ENCODE data around the gene TRIP13.
A peak's percentile ranks its signal among the peaks of the same experiment; 100 is the strongest.
"Not testable (repeated sequence)": the region's sequence is repeated elsewhere in the genome, so short reads cannot be mapped to it uniquely, and the experiment has no call there.

TRIP13 gene

DNA sequence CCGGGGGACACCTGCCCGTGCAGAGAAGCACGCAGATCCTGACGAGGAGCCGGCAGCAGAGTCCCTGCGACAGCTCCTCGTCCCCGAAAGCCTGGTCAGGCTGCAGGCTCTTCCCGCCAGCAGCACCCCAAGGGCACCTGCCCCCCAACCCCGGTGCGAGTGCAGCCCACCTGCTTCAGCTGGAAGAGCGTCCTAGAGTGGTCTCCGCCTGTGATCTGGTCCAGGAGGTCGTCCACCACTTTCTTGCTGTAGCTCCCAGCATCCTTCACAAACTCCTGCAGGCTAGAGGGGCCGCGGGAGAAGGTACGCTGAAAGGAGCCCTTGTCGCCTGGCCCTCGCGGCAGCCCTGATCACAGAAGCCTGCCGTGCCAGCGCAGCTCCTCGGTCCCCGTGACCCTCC lies 16.8 kb upstream of the TRIP13 start:
- DNase-seq (ENCODE audit: low spot score): no peak

DNA sequence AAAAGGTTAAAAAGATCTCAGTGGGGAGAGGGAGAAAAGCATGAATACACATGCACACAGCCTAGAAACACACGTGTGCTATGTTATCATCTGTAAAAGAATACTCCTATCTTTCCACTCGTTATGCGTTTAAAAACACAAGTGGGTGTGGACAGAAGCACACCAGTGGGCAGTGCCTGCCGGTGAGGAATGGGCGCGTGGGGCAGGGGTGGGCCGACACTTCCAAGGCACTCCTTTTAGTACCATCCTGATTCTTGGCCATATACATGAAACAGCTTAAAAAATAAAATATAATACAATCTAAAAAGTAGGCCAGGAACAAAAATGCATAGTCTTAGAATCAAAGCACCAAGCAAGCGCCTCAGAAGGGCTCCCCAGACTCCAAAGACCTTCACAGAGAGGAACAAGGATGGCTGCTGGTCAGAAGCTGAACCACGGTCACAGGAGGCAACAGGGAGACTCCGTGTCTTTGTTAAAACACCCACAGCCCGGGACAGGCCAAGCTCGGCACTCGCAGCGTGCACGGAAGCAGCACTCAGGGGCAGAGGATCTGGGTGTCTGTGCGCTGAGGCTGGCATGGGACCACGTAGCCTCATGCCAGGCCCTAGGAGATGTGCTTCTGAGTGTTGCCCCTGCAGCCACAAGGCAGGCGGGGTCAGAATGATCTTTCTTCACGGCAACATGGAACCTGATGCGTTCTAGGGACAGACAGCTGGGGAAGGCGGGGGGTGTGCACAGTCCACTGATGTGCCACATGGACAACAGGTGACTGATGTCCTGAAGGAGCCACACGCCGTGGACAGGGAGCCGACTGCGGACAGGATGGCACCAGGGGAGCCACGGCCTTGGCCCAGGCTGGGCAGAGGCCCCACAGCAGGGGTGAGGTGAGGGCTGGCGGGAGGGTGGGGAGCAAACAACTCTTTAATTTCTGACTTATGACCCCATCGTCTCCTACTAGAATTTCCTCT lies 16.0 kb upstream of the TRIP13 start:
- DNase-seq (ENCODE audit: low spot score): no peak

DNA sequence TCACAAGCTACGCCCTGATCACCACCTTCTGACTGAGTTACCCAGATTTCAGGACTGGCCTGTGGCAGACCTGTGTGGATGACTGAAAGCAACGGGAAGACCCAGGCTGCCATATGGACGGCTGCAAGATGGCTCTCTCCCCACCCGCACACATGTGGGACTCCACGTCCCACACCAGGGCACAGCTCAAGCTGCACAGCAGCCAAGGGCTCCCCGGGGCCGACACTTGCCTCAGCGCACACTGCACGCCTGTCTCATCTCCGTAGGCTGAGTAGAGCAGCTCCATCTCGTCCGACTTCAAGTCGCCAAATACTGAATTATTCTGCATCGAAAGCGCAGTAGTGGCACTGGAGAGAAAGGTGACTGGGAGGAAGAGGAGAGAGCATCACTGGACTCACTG lies 14.6 kb upstream of the TRIP13 start:
- DNase-seq (ENCODE audit: low spot score): no peak

DNA sequence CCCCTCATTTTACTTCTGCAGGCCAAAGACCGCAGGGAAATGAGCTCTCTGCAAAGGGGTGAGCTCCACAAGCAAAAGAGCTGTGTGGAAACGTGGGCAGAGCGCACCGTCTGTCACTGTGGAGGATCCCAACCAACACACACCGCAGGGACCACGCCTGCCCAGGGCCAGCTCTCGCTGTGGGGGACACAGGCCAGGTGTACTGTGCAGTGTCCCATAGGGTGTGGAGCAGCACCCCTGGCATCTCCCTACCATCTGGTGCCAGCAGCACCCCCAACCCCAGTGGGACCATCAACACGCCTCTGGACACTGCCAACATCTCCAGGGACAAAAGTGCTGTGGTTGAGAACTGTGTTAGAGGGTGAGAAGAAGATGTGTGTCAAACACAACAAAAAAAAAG lies 14.0 kb upstream of the TRIP13 start:
- DNase-seq (ENCODE audit: low spot score): not testable (repeated sequence)

DNA sequence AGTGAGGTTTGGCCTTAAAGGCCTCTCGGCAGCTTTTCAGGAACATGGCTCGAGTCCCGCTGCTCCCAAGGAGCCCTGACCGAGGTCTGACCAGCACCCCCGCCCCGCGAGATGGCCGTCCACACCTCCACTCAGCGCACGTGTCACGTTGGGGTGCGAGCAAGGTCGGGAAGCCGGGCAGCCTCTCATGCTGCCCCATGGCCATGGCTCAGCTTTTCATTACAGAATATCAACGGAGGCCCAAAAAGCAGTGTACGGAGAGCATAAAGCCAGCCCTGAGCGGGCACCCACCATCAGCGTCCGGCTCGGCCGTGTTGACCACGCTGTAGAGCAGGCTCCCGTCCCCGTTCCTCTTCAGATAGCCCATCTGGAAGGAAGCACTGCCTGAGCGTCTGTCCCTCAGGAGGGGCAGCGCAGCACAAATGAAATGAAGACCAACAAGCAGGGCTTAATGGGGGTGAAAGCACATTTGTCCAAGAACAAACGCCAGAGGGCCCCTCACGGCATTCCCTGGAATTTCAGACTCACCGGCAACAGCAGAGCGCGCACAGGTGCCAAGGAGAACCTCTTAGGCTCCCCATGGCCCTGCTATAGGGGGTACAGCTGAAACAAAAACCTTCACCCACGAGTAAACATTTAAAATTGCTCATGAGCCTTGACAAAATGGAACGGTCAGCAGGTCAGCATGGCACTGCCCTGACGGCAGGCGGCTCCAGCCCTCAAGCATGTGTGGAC lies 11.7 kb upstream of the TRIP13 start:
- no peak for DNase-seq (ENCODE audit: low spot score)

DNA sequence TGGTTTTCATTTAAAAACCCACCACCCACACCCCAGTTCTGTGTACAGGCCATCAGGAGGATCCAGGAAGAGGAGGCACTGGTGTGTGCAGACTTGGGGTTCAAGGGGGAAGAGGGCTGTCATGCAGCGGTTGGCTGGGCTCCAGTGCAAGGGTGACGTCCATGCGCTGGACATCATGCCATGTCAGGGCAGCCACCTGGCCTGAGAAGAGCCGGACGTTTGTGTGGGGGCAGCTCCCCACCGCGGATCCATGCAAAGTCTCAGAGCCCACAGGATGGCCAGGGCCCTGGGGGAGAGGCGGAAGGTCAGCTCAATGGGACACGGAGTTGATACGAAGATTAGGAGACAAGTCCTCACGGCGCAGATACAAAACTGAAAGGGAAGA lies 11.1 kb upstream of the TRIP13 start:
- DNase-seq (ENCODE audit: low spot score): no peak

DNA sequence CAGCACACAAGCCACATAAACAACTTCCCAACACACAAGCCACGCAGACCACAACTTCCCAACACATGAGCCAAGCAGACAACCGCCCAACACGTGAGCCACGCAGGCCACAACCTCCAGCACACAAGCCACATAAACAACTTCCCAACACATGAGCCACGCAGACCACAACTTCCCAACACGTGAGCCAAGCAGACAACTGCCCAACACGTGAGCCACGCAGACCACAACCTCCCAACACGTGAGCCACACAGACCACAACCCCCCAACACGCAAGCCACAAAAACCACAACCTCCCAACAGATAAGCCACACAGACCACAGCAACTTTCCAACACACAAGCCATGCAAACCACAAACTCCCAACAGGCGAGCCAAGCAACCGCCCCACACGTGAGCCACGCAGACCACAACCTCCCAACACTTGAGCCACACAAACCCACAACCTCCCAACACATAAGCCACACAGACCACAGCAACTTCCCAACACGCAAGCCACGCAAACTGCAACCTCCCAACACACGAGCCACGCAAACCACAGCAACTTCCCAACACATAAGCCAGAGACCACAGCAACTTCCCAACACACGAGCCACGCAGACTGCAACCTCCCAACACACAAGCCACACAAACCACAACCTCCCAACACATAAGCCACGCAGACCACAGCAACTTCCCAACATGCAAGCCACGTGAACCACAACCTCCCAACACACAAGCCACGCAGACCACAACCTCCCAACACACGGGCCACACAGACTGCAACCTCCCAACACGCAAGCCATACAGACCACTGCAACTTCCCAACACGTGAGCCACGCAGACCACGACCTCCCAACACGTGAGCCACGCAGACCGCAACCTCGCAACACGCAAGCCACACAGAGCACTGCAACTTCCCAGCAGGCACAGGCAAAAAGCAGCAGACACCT lies 10.2 kb upstream of the TRIP13 start:
- no peak for DNase-seq (ENCODE audit: low spot score)

DNA sequence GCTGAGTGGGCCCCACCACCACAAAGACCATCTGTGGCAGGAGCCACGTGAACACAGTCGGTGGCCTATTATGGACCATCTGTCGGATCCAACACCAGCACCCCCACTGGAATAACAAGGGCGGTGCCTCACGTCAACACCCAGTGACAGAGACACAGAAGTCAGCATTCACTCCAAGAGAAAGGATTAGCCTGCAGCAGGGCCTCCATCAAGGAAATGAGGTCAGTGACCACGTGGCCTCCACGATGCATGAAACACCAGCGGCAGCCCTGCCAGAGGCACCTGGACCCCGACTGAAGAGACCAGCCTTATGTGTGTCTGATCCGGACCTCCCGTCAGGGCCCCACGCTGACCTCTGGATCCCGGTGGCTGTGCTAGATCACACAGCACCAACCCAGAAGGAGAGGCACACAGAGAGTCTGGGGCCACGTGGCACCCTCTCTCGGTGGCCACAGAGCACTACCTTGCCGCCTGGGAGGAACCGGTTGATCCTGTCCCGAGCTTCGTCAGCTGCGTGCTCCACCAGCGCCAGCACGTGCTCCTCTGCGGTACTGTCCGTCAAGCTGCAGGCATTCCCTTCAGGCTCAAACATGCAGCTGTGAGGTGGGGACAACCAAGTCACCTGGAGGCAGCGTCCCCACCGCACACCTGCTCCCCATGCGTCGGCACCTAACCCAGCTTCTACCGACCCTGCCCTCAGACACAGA lies 9.1 kb upstream of the TRIP13 start:
- no peak for DNase-seq (ENCODE audit: low spot score)

DNA sequence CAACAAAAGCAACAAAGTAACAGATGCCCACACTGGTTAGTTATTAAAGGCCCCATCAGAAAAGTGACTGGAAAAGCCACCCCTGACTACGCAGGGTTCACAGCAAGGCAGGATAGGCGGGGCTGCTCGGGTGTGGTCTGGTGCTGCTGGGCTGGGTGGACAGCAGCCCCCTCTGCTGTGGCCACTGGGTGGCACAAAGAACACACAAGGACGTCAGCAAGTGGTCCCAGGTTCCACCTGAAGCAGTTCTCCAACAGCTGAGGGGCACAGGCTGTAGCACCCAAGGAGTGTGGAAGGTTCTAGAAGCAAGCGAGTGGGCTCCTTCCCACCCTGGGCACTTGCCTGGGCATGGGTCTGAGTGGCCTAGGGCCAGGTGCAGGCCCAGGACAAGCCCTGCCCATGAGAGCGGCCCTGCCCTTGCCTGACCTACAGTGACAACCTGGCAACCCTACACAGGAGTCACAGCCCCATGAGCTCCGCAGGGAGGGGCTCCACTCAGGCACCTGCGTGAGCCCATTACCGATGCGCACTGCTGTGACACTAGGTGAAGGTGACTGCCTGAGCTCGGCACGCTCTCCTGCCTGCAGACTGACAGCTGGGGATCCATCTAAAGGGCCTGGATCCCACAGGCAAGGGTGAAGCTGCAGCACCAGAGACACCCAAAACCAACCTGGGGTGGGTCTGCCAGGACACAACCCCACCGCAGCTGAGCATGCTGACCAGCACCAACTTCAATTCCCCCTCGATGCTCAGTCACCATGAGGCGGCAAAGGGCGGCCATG lies 8.1 kb upstream of the TRIP13 start:
- DNase-seq (ENCODE audit: low spot score): no peak

DNA sequence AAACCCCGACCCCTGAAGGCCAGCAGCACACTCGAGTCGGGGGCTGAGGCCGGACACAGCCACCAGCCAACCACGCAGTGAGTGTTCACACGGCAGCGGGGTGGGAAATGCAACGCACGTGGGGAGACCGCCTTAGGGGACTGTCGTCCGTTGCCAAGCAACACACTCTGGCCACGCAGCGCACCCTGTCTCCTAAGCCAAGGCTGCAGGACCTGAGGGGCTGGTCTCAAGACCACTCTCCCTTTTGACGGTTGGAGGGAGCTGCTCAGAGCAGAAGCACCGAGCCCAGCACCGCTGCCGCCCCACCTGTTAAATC lies 7.6 kb upstream of the TRIP13 start:
- no peak for DNase-seq (ENCODE audit: low spot score)

DNA sequence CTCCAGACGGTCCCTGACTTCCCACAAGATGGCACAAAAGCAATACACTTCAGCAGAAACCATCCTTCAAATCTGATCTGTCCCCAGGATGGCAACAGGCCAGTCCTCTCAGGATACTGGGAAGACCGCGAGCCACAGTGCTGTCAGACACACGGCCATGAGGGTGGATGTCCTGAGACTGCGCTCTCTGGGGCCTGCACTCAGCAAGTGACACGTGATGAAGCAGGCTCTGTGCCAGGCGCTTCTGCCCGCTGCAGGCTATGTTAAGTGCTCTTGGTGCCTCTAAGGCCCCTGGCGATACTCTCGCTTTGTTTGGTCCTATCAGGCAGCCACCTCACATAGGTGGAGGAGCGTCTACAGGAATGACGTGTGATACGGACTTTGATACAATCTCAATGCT lies 7.2 kb upstream of the TRIP13 start:
- DNase-seq (ENCODE audit: low spot score): no peak

DNA sequence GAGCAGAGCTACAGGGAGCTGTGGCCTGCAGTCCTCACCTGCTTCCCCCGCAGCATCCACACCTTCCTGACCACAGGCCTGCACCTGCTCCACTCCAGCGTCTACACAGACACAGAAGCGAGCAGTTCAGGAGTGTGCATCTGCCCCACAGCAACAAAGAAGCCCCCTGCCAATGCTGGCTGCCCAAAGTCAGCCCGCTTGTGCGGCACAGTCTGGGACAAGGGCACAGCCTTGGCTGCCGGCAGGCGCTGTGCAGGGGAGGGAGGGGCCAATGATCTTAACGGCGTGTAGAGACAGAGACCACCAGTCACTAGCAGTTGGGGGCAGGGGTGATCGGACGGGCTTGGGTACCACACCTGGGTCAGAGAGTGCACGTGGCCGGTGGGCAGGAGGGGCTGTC lies 6.6 kb upstream of the TRIP13 start:
- no peak for DNase-seq (ENCODE audit: low spot score)

DNA sequence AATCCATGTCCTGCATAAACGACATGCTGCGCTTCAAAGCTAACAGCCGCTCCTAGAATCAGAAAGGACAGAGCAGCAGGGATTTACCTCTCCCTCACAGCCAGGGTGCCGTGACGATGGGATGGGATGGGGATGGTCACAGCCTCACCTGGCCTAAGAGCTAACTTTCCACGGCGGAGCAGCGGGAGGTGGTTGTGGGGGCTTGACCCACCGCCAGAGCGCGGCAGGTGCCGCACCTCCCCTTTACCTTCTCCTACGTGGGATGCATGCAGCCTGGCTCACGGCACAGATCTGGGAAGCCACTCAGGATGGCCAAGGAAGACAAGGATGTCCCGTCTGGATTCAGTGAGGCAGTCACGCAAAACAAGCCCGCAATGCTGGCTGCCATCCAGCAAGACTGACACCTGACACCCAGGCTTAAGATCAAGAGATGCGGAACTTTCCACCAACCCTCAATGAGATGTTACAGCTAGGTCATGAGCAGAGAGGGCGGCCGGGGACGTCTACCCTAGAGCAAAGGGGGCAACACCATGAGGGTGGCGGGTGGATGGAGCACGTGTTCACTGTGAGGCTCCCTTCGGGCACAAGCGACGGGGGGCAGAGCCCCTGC lies 5.9 kb upstream of the TRIP13 start:
- DNase-seq (ENCODE audit: low spot score): no peak

DNA sequence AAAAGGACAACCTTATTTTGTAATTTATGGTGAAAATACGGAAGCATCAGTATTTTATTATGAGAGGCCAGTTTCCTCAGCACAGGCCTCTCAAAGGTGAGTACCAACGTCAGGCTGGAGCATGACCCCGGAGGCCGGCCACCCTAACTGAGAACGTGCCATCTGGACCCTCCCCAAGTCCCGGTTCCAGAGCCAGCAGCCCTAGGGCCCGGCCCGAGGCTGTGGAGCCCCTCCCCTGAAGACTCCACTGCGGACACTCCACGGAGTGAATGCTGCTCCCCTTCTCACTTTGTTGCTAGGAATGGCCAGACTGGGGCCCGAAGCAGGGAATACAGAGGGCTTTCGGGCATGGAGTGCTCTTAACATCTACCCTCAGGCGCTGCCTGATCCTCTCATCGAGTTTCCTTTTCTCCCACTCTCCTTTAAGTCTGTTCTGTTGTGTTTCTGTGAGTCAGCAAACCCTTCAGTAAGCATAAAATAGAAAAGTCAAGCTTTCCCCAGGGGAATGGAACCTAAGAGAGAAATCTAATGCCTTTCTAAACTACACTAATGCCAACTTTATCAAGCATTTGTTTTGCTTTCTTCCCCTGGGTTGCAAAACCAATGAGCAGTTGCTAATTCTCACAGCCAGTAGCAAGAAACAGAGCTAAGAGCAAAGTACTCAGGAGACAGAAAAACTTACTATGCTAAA lies 4.6 kb upstream of the TRIP13 start:
- no peak for DNase-seq (ENCODE audit: low spot score)

DNA sequence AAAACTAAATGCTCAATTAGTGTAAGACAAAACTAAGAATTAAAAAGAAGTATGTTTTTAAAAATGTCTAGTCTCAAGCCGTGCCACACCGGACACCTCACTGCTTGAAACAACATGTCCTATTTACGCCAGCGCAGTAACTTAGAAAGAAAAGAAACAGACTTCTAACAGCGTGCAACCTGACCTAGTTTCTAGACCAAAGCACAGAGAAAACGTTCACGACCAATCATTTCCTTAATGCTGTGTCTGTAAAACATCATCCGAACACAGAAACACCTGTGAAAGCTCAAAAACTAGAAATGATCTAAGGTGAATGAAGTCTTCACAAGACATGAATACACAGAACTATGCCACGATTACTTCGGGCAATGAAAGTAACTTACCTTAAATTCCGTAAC lies 4.0 kb upstream of the TRIP13 start:
- no peak for DNase-seq (ENCODE audit: low spot score)

DNA sequence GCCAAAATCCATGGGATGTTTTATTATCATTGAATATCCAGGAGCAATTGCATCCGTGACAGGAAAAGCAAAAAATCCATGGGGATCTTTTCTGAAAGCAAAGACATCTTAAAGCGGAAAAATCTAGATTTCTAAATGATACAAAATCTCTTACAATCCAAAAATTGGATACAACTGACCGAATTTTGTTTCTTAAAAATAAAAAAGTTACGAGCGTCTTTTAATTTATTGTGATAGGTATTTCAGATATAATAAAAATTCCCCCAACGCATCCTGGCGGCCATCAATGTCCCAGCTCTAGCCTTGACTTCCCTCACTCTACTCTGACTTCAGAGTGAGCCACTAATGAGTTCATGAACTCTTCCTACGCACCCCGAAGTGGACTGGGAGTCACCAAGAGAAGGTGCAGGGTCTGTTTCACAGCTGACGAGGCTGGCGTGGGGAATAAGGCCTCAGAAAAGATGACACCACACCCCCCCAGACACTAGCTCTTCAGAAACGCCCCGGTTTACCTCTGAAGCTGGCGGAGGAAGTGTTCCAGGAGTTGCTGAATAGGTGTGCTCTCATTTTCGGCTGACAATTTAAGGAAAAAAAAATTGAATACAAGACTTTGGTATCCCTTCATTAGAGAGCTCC lies 3.5 kb upstream of the TRIP13 start:
- no peak for DNase-seq (ENCODE audit: low spot score)

DNA sequence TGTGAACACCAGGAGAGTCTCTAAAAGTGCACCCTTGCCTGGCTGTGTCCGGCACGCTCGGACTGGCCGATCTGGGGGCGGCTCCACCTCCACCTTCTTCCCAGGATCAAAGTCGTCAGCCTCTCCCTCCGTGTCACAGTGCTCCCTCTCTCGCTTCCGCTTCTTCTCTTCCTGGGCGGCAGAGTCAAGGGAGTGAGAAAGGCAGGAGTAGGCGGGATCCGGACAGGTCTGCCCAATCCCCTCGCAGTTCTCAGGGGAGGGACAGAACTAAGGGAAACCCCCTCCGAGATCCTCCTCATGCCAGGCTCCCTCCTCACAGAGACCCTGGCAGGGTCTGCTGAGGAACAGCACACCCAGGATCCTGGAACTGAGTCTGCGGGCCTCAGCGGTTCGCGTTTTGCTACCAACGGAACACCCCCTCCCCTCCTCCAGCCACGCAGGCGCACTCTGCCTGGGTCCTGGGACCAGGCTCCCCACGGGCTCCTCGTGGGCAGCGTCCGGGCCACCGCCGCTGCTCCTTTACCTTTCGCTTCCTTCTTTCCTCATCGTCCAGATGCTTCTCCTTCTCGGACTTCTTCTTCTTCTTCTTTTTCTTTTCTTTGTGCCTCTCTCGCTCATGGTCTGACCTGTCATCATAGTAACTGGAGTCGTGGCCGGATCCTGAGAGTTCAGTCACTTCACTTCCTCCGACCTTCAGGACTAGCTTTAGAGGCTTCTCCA lies 1.4 kb upstream of the TRIP13 start:
- DNase-seq (ENCODE audit: low spot score): no peak

DNA sequence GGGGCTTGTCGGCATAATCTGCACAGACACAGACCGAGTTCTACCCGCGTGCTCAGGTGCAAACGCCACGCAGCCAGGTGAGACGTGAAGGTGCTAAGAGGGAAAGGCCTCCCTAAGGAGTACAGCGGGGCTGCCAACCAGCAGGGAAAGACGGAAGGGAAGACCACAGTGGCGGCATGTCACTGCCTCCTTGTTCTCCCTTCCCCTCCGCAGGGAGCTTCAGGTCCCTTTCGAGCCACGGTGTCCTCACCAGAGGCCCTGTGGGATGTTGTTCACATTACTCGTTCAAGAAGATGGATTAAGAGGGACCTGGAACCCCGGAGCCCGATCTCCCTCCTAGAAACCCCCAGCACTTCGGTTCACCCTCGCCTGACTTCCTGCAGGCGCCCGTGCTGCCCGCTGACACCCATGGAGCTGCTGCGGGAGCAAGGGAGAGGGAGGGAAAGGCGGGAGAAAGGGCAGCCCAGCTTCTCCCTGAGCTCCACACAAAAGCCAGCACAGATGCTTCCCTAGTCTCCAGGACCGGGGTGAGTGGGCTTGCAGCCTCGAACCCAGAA lies 769 bp upstream of the TRIP13 start:
- peak; percentile 19 for DNase-seq (ENCODE audit: low spot score)

DNA sequence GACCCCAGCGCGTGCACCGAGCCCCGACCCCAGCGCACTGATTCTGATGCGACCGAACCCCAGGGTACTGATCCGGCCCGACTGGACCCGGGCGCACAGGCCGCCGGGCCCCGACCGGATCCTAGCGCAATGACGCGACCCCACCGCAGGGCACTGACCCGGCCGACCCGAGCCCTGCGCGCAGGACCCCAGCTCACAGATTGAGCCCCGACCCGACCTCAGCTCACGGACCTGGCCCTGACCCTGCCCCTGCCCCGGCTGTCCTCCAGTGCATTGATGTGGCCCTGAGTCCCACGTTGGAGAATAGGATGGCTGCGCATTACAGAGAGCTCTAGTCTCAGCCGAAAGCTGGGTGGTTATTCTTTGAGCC lies 438 bp downstream of the TRIP13 start:
- no peak for DNase-seq (ENCODE audit: low spot score)

Measured in kidney capillary endothelial cell (primary cell).